NCI-H2196 treated with DMSO at 0.1 percent for 48 hours (cell line): ENCODE data around the gene KAZN.
"Not testable (repeated sequence)": the region's sequence is repeated elsewhere in the genome, so short reads cannot be mapped to it uniquely, and the experiment has no call there.

Experiments
- DNase-seq: peaks from one replicate; lab custom pipeline; 2025; ENCODE audit not compliant: unreplicated experiment; lab: John Stamatoyannopoulos, UW

KAZN gene

DNA sequence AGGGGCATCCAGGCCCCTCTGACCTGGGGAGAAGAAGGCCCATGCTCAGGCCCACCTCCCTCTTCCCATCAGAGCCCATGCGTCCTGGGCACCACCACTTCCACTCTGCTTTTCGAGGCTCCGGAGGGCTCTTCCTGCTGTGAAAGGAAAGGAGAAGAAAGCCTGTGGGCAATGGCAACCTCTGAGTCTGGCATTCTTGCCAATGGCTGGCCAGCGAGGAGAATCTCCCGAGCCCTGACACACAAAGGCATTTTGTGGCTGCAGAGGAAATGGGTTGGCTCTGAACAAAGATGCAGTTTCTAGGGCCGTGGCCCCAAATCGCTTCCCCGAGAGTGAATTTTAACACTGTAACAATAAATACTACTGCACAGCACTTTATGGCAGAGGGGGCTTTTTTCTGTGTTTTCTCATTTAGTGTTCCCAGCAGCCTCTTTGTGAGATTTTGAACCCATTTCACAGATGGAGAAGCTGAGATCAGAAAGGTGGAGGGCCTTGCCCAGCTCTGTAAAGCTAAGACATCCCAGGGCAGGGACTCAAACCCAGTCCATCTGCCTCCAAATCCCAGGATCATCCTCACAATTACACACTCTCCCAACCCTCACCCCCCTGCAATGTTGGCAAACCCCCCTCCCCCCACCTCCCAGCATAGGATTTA is 519.3 kb downstream of the KAZN start:
- no peak for DNase-seq

DNA sequence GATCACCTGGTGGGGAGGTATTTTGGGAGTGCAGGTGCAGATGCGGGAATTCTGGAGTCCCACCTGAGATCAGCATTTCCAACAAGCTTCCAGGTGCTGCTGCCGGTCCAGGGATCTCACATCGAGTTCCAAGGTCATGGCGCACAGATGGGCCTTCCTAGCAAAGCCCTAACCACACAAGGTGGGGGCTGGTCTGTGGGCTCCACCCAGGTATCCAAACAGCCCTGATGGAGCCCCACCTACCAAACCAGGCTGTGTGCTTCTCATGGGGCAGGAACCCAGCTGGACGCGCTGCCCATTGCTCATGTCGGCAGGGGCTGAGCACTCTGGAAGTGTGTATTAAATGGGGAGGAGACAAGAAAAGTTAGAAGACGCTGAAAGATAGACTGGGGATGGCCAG is 520.1 kb downstream of the KAZN start:
- DNase-seq: no peak

DNA sequence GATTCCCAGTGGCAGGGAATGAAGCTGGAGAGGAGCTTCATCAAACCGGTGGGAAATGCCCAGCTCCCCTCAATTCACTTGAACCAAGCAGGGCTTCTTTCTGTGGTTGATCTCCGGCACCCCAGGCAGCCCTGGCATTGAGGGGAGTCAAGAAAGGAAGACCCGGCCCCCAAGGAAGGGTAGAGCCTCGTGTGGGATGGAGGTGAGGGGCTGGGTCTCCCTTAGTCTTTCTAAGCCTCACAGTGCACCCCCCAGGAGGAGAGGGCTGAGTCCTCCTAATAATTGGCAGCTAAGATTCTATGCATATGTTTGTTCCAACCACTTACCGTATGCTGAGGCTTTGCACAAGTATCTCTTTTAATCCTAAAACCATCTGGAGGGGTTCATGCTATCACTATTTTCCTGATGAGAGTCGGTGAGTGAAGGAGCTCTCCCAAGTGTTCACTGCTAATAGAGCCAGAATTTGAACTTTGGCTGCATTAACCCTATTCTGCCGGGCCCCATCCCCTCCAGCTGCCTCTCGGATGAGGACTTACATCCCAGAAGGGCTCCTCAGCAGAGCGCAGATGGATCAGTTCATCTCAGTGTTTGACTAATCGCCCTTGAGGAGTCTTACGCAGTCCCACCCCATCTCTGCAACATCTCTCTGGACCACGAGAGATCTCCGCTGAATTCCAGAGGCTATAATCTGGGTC is 521.9 kb downstream of the KAZN start:
- DNase-seq: no peak

DNA sequence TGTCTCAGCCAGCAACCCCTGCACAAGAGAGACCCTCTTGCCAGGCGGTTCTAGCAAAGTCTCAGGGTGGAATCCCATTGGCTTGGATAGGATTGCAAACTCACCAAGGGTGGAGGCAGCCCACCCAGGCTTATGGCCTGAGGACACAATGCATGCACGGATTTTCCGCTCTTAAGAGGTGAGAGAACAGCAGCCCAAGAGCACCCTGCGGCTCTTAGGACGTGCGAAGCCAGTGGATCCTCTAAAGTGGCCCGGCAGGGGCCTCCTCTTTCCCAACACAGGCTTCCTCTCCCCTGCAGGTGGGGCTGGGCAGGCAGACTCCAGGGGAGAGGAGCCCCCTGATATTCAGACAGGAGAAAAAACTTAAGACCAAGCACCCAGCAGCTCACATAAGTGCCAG is 523.8 kb downstream of the KAZN start:
- no peak for DNase-seq

DNA sequence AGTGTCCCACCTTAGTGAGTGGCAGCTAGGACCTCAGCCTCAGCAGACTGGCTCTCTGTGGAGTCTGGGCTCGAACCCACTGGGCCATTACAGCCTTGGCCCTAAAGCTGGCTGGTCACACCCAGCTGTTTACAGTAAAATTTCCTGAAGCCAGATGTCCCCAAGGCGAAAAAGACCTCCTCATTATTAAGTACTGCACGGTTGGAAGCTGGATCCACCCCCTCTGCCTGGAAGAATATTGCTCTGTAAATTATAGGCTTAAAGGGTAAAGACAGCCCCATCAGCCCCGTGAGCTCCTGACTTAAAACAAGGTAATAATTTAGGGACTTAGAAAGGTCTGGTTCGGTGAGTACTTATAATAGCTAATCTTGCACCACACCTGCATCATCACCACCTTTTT is 524.8 kb downstream of the KAZN start:
- DNase-seq: no peak

DNA sequence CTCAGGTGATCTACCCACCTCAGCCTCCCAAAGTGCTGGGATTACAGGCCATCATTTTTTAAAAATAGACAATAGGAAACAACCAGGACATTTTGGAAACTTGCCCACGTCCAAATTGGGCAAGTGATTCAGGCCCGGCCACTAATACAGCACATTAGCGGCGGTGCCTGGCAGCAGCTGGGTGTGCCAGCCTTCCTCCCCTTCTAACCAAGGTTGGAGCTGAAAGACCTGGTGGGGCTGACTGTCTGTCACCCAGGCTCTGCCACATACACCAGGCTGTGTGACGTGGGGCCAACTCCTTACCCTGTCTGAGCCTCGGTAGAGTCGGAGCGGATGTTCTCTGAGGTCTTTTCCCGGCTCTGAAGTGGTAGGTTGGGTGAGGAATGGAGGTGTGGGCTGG is 525.4 kb downstream of the KAZN start:
- DNase-seq: no peak

DNA sequence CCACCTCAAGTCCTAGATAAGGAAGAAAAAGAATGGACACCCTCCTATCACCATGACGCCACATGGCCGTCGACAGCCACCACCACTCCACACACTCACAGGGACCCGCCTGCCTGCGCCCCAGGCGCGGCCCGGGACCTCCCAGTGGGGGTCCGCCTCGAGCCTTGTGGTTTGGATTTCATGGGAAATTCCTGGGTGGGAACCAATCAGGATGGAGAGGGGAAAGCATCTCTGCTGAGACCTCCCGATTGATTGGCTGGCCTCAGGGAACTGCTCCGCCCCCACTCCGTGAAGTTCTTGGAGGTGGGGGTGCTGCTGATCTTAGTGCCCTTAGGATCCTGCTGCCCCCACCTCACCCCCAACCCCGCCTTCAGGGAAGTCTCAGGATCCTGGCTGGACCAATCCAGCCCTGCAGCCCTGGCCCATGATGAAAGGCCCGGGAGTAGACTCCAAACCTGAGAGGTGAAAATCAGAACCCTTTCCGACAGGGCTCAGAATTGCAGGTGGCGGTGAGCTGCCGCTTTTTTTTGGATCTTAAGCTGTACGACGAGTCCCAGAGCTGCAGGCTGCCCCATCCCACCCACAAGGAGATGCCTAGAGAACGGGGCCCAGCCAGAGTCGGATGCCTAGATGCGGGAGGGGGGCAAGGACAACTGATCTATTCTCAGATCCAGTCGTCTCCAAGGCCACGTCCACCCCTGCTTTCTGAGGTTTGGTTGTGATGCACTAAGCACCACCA is 526.0 kb downstream of the KAZN start:
- DNase-seq: no peak

DNA sequence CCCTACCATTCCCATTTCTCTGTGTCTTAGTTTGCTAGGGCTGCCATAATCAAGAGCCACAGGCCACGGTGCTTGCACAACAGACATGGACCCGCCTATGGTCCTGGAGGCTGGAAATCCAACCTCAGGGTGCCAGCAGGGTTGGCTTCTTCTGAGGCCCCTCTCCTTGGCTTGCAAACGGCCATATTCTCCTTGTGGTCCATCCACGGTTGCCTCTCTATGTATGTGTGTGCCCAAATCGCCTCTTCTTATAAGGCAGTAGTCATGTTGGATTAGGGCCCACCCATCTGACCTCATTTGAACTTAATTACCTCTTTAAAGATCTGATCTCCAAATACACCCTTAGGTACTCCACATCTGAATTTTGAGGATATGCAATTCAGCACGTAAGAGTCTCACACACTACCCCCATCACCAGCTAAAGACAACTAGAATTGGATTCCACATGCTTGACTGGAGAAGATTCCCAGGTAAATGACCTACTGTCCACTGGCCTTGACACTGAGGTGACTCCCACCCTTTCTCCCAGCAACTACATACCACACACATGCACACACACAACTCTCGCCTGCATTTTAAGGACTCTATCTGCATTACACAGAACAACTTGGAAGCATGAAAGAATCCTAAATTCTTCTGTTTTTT is 526.7 kb downstream of the KAZN start:
- DNase-seq: no peak

DNA sequence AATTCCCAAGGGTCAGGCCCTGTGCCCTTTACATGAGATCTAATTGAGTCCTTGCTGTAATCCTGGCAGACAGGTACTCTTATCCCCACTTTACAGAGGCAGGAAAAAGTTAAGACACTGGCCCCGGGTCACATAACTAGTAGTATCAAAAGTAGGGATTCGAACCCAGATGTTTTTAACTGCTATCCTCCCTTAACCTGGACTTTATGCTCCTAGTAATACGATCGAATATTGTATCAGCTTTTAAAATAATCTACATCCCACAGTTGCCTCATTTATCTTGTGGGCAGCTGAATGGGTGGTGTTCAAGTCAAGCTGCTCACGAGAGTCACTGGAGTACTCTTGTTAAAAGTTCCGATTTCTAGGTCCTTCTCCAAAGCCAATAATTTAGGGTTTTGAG is 529.6 kb downstream of the KAZN start:
- DNase-seq: no peak

DNA sequence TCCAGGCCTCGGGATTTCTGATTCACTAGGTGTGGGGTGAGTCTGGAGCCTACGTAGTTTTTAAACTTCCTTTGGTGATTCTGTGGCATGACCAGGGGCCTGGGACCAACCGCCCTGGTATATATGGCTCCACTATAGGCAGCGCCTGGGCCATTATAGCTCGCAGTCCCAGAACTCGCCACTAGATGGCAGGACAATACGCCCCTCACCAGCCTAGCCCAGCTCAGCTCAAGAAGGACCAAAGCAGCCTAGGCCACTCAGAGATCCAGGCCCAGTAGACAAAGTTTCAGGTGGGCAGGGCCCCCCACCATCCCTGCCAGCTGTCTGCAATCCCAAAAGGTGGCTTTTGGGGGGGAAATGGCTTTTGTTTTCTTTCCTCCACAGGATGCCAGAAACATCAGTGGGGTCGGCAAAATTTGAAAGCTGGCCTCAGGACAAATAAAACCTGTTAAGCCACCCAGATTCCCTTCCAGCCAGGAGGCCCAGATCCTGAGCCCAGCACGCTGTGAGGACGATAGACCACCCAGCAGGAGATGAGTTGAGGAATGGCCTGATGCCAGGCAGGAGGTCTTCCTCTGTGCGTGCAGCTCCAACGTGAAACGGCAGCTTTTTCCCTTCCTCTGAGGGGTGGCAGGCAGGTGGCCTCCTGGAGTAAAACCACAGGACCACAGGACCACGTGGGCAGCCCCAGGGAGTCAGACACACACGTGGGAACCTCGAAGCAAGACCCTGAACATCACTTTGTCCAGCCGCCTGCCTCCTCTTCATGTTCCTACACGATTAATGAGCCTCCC is 530.2 kb downstream of the KAZN start:
- no peak for DNase-seq

DNA sequence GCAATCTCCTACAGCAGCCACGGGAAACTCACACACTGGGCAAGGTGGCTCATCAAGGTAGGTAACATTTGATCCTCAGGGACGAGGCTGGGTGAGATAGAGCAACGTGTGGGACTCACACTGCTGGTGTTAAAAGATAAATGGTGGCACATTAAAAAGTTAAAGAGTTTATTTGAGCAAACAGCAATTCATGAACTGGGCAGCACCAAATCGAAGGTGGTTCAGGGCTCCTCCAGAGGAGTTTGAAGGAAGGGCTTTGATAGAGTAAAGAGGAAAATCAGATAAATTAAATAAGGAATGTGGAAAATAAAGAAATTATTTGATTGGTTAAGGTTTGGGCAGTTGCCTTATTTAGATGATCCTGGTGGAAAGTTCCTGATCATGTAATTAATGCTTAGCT is 531.5 kb downstream of the KAZN start:
- DNase-seq: no peak

DNA sequence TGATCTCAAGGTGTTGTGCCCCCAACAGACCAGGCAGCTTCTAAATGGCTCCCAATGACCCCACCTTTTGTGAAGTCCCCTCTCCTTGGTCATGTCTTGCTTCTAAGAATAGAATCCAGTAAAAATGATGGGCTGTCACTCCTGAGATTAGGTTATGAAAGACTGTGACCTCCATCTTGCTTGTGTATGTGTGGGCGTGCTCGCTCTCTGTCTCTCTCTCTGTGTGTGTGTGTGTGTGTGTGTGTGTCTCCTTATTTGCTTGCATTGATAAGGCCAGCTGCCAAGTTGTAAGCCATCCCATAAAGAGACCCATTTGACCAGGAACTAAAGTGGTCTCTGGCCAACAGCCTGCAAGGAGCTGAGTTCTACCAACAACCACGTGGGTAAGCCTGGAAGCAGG is 532.1 kb downstream of the KAZN start:
- no peak for DNase-seq

DNA sequence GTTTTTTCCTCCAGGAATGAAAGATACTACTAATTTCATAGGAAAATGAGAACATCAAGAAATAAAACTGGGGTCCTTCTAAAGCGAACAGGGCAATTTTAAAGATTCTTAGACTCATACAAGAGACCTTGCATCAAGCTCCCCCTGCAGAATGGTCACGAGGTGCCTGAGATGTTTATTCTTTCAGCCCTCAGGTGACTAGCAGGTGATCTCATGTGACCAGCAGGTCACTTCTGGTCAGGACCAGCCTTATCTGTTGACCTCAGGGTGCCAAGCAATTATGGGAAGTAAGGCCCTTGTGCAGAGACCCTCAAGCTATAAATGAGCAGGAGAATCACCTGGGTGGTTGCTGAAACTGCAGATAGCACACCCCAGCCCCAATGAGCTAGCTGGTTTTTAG is 534.5 kb downstream of the KAZN start:
- DNase-seq: no peak

DNA sequence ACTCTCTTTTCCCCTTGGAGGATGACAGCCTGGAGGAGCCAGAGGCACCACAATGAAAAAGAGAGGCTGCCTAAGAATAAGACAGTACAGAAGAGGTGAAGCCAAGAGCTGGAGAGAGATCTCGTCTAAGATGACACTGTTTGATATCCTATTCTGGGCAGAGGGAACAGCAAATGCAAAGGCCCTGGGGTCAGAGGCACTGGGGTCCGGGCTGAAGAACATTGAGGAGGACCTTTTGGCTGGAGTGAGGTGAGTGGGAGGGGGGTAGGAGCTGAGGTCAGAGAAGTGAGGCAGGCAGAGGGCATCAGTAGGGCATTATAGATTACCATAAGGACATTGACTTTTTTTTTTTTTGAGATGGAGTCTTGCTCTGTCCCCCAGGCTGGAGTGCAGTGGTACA is 535.8 kb downstream of the KAZN start:
- no peak for DNase-seq

DNA sequence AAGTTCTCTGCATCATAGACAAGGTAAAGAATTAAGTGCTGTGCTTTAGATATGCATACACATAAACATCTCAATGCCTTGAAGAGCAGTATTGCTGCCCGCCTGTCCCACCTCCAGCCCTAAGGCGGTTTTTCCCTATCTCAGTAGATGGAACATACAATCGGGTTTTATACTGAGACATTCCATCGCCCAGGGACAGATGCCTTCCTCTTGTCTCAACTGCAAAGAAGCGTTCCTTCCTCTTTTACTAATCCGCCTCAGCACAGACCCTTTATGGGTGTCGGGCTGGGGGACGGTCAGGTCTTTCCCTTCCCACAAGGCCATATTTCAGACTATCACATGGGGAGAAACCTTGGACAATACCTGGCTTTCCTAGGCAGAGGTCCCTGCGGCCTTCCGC is 537.1 kb downstream of the KAZN start:
- DNase-seq: not testable (repeated sequence)

DNA sequence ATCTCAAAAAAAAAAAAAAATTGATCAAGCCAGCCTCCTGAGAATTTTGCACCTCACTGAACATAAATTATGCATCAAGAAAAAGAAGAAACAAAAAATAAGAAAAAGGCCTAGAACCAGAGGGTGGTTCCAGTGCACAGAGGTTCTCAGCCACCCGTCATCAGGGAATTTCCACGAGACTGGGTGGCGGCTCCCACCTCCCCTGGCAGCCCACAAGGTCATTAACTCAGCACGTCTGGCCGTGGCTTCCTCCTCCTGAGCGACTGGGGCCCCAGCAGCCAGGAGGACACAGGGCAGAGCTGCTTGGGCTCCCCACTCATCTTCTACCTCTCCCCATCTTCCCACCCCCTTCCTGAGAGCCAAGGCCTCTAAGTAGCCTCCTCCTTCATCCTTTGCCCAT is 539.3 kb downstream of the KAZN start:
- DNase-seq: no peak

DNA sequence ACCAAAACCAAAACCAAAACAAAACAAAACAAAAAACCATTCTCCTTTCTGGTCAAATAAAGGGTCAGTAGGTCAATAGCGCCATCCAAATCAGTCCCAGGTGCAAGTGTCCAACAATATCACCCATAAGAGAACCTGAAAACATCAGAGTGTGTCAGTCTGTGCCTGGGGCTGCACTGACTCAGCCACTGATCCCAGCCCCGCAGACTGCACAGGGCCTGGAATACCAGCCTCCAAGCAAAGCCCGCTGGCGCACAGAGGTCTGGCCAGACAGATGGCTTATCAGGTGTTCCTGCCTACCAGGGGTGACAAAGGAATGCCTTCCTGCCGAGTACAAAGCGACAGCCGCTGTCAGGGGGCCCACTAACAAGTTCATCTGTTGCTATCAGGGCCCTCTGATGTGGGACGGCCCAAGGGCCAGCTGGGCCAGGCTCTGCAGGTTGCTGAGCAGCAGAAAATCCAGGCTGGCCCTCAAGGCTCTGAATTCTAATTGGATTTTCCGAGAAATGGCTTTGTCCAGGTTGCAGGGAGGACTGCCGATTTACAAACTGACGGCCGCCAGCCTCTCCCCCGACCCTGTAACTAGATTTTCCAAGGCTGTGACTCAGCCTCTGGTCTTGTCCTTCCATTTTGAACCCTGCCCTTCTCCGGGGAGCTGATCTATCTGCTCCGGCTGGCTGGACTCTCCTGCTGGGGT is 541.3 kb downstream of the KAZN start:
- no peak for DNase-seq

DNA sequence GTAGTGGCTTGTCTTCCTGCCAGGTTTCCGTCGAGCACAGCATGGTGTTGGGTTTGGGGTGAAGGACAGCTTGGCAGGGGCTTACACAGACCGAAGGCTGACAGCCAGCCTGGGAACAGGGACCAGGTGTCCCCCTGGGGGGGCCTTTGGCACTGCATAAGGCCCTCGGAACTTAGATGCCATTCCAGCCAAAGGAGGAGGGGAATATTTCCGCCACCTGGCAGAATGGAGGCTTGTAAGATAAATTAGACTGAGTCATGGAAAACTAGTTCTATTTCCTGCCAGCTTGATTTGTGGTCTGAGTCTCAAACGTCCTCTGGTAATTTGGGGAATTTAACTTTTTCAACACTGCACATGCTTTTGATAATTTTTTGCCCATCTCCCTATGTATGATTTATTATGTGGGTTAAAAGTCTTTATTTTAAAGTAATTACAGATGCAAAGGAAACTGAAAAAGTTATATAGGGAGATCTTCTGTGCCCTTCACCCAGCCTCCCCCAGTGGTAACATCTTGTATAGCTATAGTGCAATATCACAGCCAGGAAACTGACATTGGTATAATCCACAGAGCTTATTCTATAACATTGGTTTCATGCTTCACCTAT is 543.6 kb downstream of the KAZN start:
- no peak for DNase-seq

DNA sequence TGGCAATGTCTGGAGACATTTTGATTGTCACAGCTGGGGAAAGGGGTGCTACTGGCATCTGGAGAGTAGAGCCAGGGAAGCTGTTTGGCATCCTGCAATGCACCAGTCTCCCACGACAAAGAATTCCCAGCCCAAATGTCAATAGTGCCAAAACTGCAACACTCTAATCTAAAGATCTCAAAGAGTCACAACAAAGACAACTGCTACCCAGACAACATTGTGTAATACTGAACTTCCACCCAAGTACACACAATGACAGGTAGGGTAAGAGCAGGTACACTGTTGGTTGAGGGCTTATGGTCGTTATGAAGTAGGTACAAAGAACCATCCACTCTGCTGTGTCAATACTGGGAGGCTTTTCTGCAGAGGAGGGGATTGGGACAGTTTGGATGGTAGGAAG is 546.8 kb downstream of the KAZN start:
- DNase-seq: no peak

DNA sequence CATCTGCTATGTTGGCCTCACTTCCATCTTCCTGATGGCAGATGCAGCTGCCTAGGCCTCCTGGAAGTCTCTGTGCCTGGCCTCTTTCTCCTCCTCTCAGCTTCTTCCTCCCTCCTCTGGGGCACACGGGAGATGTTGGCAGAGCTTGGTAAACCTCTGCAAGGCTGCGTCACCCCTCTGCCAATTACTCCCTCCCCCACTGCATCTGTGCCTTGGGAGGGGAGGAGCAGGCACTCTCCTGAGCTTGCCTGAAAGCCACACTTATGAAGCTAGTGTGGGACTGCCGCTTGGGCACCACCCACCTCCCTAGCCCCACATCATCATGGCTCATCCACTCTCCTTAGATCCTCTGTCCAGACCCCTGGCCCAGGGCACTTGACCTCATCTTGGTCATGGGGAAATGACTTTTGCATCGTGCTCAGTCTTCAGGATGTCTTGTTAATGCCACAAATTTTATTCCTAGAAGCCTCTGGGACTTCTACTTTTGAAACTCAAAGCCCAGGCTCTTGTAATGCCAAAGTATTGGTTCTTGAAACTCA is 547.7 kb downstream of the KAZN start:
- DNase-seq: no peak
